Natural killer cell (primary cell): ENCODE results near the gene NCLN. TPM values are rescaled to one million over a fixed set of nuclear protein-coding genes. Genes with fewer than 3 reads are reported as not detected.

Experiments
- ATAC-seq, 3 donors: fragments of 150-1000 bp in 2 of 3; fragments of 200-7000 bp in 1 of 3; cut with Tn5 transposase; 1 replicate in 1 of 3; 2 replicates in 2 of 3; pipeline ENCODE4 v1.10.0; 2021; ENCODE audit warnings: mild to moderate bottlenecking in 2 of 3, moderate library complexity in 2 of 3
- DNase-seq, 2 donors: peaks; one replicate each; pipeline versions ENCODE4 v3.0.0 to v3.0.0-alpha.2; 2013 to 2021; ENCODE audit warnings: mixed read lengths in 1 of 2
- H3K27ac ChIP-seq: one replicate; pipeline ENCODE4 v1.5.1; 2013; ENCODE audit warnings: mild to moderate bottlenecking, low read length
- H3K27me3 ChIP-seq: one replicate; pipeline ENCODE4 v1.6.1; 2013; ENCODE audit warnings: low read length; ENCODE audit not compliant: control insufficient read depth, insufficient read depth
- H3K36me3 ChIP-seq: one replicate; pipeline ENCODE4 v1.6.1; 2013; ENCODE audit warnings: low read length; ENCODE audit not compliant: control insufficient read depth, insufficient read depth
- H3K4me1 ChIP-seq: one replicate; pipeline ENCODE4 v1.6.1; 2013; ENCODE audit warnings: low read length; ENCODE audit not compliant: control insufficient read depth, insufficient read depth
- H3K4me3 ChIP-seq: one replicate; pipeline ENCODE4 v1.5.1; 2013; ENCODE audit warnings: low read length
- H3K9me3 ChIP-seq: one replicate; pipeline ENCODE4 v1.6.1; 2013; ENCODE audit warnings: low read length; ENCODE audit not compliant: control insufficient read depth, insufficient read depth
- H3K27ac Mint-ChIP-seq, 2 donors: one replicate each; pipeline ENCODE4 v1.8.0; 2022; ENCODE audit warnings: mild to moderate bottlenecking in 2 of 2, mixed read lengths in 2 of 2, moderate library complexity in 1 of 2
- H3K27me3 Mint-ChIP-seq, 2 donors: one replicate each; pipeline ENCODE4 v1.8.0; 2022; ENCODE audit warnings: low read depth in 2 of 2, mixed read lengths in 2 of 2
- H3K36me3 Mint-ChIP-seq: one replicate; pipeline ENCODE4 v1.8.0; 2022; ENCODE audit warnings: mixed read lengths
- H3K4me1 Mint-ChIP-seq, 2 donors: one replicate each; pipeline ENCODE4 v1.8.0; 2022; ENCODE audit warnings: mixed read lengths in 2 of 2
- H3K4me3 Mint-ChIP-seq: one replicate; pipeline ENCODE4 v1.8.0; 2022; ENCODE audit warnings: mild to moderate bottlenecking, moderate library complexity, mixed read lengths
- H3K9me3 Mint-ChIP-seq, 2 donors: one replicate each; pipeline ENCODE4 v1.8.0; 2022; ENCODE audit warnings: mixed read lengths in 2 of 2
- WGBS: methylation state at CpG from one replicate; pipeline ENCODE4 v1.1.7; 2013; ENCODE audit warnings: missing lambda C conversion rate; ENCODE audit not compliant: insufficient coverage; 5-methylcytosine and 5-hydroxymethylcytosine counted together
- intact Hi-C: fragments of 100-400 bp; cut with micrococcal nuclease; formaldehyde crosslinking; loops from one replicate; pipeline ENCODE4 v1.14.2; 2022
- total RNA-seq, 4 donors: library from RNA; stranded (reverse); fragments of 120-200 nt in 1 of 4; gene quantifications; one replicate each; pipeline versions ENCODE4 v1.2.3 to v1.2.4, GENCODE V29; 2013 to 2022
- TF ChIP-seq, protein P1 (sequence below): fragments of 200-600 bp; IDR thresholded peaks from one replicate; pipeline ENCODE4 v1.8.0; 2022; ENCODE audit warnings: antibody characterized with exemption

NCLN gene
- total RNA-seq, 3 donors from 2014 or later (not counting 1 experiment from before 2014, with no cell fraction given), result 39.6 to 61.4 (median 49.0) TPM

DNA sequence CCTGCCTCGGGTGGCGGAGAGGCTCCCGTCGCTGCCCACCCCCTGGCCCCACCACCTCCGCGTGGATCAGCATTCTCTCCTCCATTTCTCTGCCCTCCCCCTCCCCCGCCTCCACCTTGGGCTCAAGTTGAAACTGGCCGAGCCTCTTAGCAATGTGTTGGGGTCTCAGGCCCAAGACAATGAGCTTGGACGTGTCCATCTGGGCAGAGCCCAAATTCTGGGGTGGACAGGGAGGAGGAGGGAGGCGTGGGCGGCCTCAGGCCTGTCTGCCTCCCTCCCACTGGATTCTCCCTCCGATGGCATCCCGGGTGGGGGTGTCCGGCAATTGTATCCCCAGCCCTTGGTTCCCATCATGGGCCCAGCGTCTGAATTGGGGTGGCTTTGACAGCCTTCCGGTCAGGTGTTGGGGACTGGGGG, 40.0 kb downstream of the NCLN start:
- TF ChIP-seq, protein P1, sequence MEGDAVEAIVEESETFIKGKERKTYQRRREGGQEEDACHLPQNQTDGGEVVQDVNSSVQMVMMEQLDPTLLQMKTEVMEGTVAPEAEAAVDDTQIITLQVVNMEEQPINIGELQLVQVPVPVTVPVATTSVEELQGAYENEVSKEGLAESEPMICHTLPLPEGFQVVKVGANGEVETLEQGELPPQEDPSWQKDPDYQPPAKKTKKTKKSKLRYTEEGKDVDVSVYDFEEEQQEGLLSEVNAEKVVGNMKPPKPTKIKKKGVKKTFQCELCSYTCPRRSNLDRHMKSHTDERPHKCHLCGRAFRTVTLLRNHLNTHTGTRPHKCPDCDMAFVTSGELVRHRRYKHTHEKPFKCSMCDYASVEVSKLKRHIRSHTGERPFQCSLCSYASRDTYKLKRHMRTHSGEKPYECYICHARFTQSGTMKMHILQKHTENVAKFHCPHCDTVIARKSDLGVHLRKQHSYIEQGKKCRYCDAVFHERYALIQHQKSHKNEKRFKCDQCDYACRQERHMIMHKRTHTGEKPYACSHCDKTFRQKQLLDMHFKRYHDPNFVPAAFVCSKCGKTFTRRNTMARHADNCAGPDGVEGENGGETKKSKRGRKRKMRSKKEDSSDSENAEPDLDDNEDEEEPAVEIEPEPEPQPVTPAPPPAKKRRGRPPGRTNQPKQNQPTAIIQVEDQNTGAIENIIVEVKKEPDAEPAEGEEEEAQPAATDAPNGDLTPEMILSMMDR, result no peak
- H3K9me3 Mint-ChIP-seq, result no peaks in the 10 kb centered on the region
- peaks cover 21% of the 10 kb centered on the region for H3K27me3 ChIP-seq
- peaks cover 5% of the 10 kb centered on the region for H3K4me1 ChIP-seq
- H3K4me3 ChIP-seq, result no peak overlapping the region
- WGBS, result 48% methylated on average over 15 of the region's 16 CpGs
- H3K27me3 Mint-ChIP-seq, result peaks cover 7 to 31% of the 10 kb centered on the region in 2 donors
- H3K4me3 Mint-ChIP-seq, result no peak overlapping the region
- H3K36me3 Mint-ChIP-seq, result no peaks in the 10 kb centered on the region
- no peak overlapping the region for H3K27ac ChIP-seq
- ATAC-seq (no peak), DNase-seq (no peak)
- no peak overlapping the region for H3K27ac Mint-ChIP-seq
- no peaks in the 10 kb centered on the region for H3K36me3 ChIP-seq
- peaks cover 0 to 6% of the 10 kb centered on the region in 2 donors for H3K4me1 Mint-ChIP-seq
- intact Hi-C loops, result no loop called here
- no peaks in the 10 kb centered on the region for H3K9me3 ChIP-seq

DNA sequence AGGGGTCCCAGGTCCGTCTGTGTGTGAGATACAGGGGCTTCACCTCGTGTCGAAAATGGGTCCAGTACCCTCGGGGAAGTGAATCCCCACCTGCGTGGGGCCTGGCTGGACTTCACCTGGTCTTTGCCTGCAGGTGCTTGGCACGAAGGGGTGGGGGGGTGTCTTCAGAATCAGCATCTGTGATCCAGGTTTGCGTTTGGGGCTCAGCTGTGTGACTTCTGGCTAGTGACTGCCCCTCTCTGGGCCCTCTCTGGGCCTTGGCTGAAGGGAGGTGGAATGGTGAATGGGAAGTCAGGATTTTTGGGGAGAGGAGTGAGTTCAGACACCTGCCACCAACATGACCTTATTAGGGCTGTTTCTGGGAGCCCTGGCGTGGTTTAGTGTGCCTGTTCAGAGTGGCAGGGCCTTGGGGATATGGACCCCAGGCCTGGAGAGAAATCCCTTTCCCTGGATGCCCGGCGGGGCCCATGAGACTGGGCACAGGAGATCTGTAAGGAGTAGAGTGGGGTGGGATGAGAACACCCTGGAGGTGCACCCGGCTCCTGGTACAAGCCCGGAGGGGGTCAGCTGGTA, 41.4 kb downstream of the NCLN start:
- intact Hi-C loops, result no loop called here
- H3K27me3 ChIP-seq, result peaks cover 24% of the 10 kb centered on the region
- Mint-ChIP-seq H3K4me1 (peaks cover 0 to 6% of the 10 kb centered on the region in 2 donors), H3K36me3 (no peaks in the 10 kb centered on the region), H3K27ac (no peak overlapping the region), H3K4me3 (no peak overlapping the region), H3K9me3 (peaks cover 0 to 2% of the 10 kb centered on the region in 2 donors), H3K27me3 (peaks cover 7 to 35% of the 10 kb centered on the region in 2 donors)
- DNase-seq, result no peak
- H3K36me3 ChIP-seq, result no peaks in the 10 kb centered on the region
- WGBS, result 72% methylated on average over 12 of the region's 12 CpGs
- no peaks in the 10 kb centered on the region for H3K9me3 ChIP-seq
- H3K4me3 ChIP-seq, result no peak overlapping the region
- peaks cover 5% of the 10 kb centered on the region for H3K4me1 ChIP-seq
- H3K27ac ChIP-seq, result no peak overlapping the region
- TF ChIP-seq, protein P1, result no peak
- ATAC-seq, result no peak

DNA sequence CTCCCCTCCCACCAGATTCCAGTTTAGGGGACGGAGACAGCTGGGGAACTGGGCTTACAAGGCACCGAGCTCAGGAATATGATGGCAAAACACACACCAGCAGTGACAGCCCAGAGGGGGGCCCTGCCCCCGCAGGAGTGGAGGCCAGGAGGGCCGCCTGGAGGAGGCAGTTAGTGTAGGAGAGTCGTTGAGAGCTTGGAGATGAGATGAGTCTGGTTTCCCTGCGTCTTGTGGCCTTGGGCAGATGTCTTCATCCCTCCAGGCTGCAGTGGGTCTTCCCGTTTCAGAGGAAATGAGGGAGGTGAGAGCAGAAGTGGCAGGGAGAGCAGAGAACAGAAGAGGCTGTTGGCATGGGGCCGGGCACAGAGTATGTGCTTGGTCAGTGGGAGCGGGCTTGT, 43.6 kb downstream of the NCLN start:
- TF ChIP-seq, protein P1, result no peak
- Mint-ChIP-seq H3K4me1 (peaks cover 0 to 6% of the 10 kb centered on the region in 2 donors), H3K27me3 (peaks cover 7 to 35% of the 10 kb centered on the region in 2 donors), H3K27ac (no peak overlapping the region), H3K36me3 (no peaks in the 10 kb centered on the region), H3K9me3 (peaks cover 0 to 2% of the 10 kb centered on the region in 2 donors), H3K4me3 (no peak overlapping the region)
- ATAC-seq (no peak), DNase-seq (no peak)
- no peaks in the 10 kb centered on the region for H3K9me3 ChIP-seq
- no peak overlapping the region for H3K27ac ChIP-seq
- no peak overlapping the region for H3K4me3 ChIP-seq
- intact Hi-C loops, result no loop called here
- WGBS, result 61% methylated on average over 9 of the region's 9 CpGs
- peaks cover 17% of the 10 kb centered on the region for H3K27me3 ChIP-seq
- H3K4me1 ChIP-seq, result peaks cover 2% of the 10 kb centered on the region
- no peaks in the 10 kb centered on the region for H3K36me3 ChIP-seq
